Effector memory CD8-positive, alpha-beta T cell (primary cell): Measurements from ENCODE around the gene FRMD4B.

ENCODE experiments used
- ATAC-seq: fragments of 150-1000 bp; cut with Tn5 transposase; replicated peaks from 2 replicates; pipeline ENCODE4 v1.10.0; 2021; ENCODE audit warnings: mild to moderate bottlenecking, moderate library complexity
- DNase-seq, 3 experiments: peaks; one replicate each; pipeline ENCODE4 v3.0.0; 2021
- H3K27ac Mint-ChIP-seq, 2 donors: one replicate each; pipeline ENCODE4 v1.8.0; 2022; ENCODE audit warnings: mild to moderate bottlenecking in 2 of 2, mixed read lengths in 2 of 2, moderate library complexity in 2 of 2
- H3K27me3 Mint-ChIP-seq, 2 donors: one replicate each; pipeline ENCODE4 v1.8.0; 2022; ENCODE audit warnings: mixed read lengths in 2 of 2
- H3K36me3 Mint-ChIP-seq: one replicate; pipeline ENCODE4 v1.8.0; 2022; ENCODE audit warnings: mild to moderate bottlenecking, moderate library complexity, mixed read lengths; ENCODE audit not compliant: insufficient read depth
- H3K4me1 Mint-ChIP-seq, 2 donors: one replicate each; pipeline ENCODE4 v1.8.0; 2022; ENCODE audit warnings: low read depth in 2 of 2, mixed read lengths in 2 of 2
- H3K4me3 Mint-ChIP-seq, 2 donors: one replicate each; pipeline ENCODE4 v1.8.0; 2022; ENCODE audit warnings: mild to moderate bottlenecking in 2 of 2, mixed read lengths in 2 of 2, moderate library complexity in 2 of 2
- H3K9me3 Mint-ChIP-seq, 2 donors: one replicate each; pipeline ENCODE4 v1.8.0; 2022; ENCODE audit warnings: mixed read lengths in 2 of 2

The FRMD4B gene

GRCh38 chr3:69178838-69179739, 206.8 kb downstream of the FRMD4B start:
- DNase-seq (no peak), ATAC-seq (peak; percentile 64)
- no peaks in the 10 kb centered on the region for H3K27me3 Mint-ChIP-seq
- no peak overlapping the region for H3K4me3 Mint-ChIP-seq
- peaks cover 63% of the 10 kb centered on the region for H3K36me3 Mint-ChIP-seq
- peaks cover 7 to 13% of the 10 kb centered on the region in 2 donors for H3K4me1 Mint-ChIP-seq
- peak overlapping the region; percentile 14 to 52 for H3K27ac Mint-ChIP-seq
- no peaks in the 10 kb centered on the region for H3K9me3 Mint-ChIP-seq

GRCh38 chr3:69178082-69178481, 207.8 kb downstream of the FRMD4B start:
- Mint-ChIP-seq H3K4me3 (no peak overlapping the region), H3K36me3 (peaks cover 63% of the 10 kb centered on the region), H3K4me1 (peaks cover 7 to 13% of the 10 kb centered on the region in 2 donors), H3K27ac (no peak overlapping the region), H3K9me3 (no peaks in the 10 kb centered on the region), H3K27me3 (no peaks in the 10 kb centered on the region)
- no peak for DNase-seq
- ATAC-seq, result no peak

GRCh38 chr3:69174871-69175737, 210.8 kb downstream of the FRMD4B start:
- ATAC-seq (no peak), DNase-seq (no peak)
- H3K36me3 Mint-ChIP-seq, result peaks cover 58% of the 10 kb centered on the region
- no peak overlapping the region for H3K27ac Mint-ChIP-seq
- H3K9me3 Mint-ChIP-seq, result no peaks in the 10 kb centered on the region
- H3K4me1 Mint-ChIP-seq, result peaks cover 7 to 13% of the 10 kb centered on the region in 2 donors
- H3K27me3 Mint-ChIP-seq, result no peaks in the 10 kb centered on the region
- H3K4me3 Mint-ChIP-seq, result no peak overlapping the region

- H3K9me3 Mint-ChIP-seq, result no peaks in the 10 kb centered on the region
- H3K27me3 Mint-ChIP-seq, result no peaks in the 10 kb centered on the region
- H3K36me3 Mint-ChIP-seq, result peaks cover 57% of the 10 kb centered on the region
- H3K4me3 Mint-ChIP-seq, result no peak overlapping the region
- no peak overlapping the region for H3K27ac Mint-ChIP-seq
- peaks cover 5 to 12% of the 10 kb centered on the region in 2 donors for H3K4me1 Mint-ChIP-seq
- ATAC-seq (no peak), DNase-seq (no peak)
Measured at GRCh38 chr3:69174445-69174844, 211.4 kb downstream of the FRMD4B start.

GRCh38 chr3:69172058-69172457, 213.8 kb downstream of the FRMD4B start:
- H3K27ac Mint-ChIP-seq, result no peak overlapping the region
- H3K36me3 Mint-ChIP-seq, result peaks cover 51% of the 10 kb centered on the region
- DNase-seq (no peak), ATAC-seq (no peak)
- H3K4me3 Mint-ChIP-seq, result no peak overlapping the region
- H3K27me3 Mint-ChIP-seq, result no peaks in the 10 kb centered on the region
- no peaks in the 10 kb centered on the region for H3K9me3 Mint-ChIP-seq
- no peaks in the 10 kb centered on the region for H3K4me1 Mint-ChIP-seq

GRCh38 chr3:69166446-69166845, 219.4 kb downstream of the FRMD4B start:
- no peaks in the 10 kb centered on the region for H3K9me3 Mint-ChIP-seq
- ATAC-seq (no peak), DNase-seq (no peak)
- H3K36me3 Mint-ChIP-seq, result peaks cover 19% of the 10 kb centered on the region
- H3K4me1 Mint-ChIP-seq, result no peaks in the 10 kb centered on the region
- H3K4me3 Mint-ChIP-seq, result no peak overlapping the region
- no peaks in the 10 kb centered on the region for H3K27me3 Mint-ChIP-seq
- H3K27ac Mint-ChIP-seq, result no peak overlapping the region

GRCh38 chr3:69165744-69166143, 220.1 kb downstream of the FRMD4B start:
- DNase-seq (no peak), ATAC-seq (no peak)
- Mint-ChIP-seq H3K4me1 (no peaks in the 10 kb centered on the region), H3K4me3 (no peak overlapping the region), H3K9me3 (no peaks in the 10 kb centered on the region), H3K27me3 (no peaks in the 10 kb centered on the region), H3K36me3 (peaks cover 12% of the 10 kb centered on the region), H3K27ac (no peak overlapping the region)

GRCh38 chr3:69164296-69164695, 221.6 kb downstream of the FRMD4B start:
- Mint-ChIP-seq H3K4me1 (no peaks in the 10 kb centered on the region), H3K4me3 (no peak overlapping the region), H3K36me3 (no peaks in the 10 kb centered on the region), H3K27ac (no peak overlapping the region), H3K9me3 (no peaks in the 10 kb centered on the region), H3K27me3 (no peaks in the 10 kb centered on the region)
- DNase-seq (no peak), ATAC-seq (no peak)

- no peak for ATAC-seq
- Mint-ChIP-seq H3K27ac (no peak overlapping the region), H3K27me3 (peaks cover 2 to 3% of the 10 kb centered on the region in 2 donors), H3K4me1 (no peaks in the 10 kb centered on the region), H3K36me3 (no peaks in the 10 kb centered on the region), H3K9me3 (no peaks in the 10 kb centered on the region), H3K4me3 (no peak overlapping the region)
- DNase-seq, result no peak
Measured at GRCh38 chr3:69162308-69162980, 223.4 kb downstream of the FRMD4B start.

GRCh38 chr3:69161587-69162307, 224.1 kb downstream of the FRMD4B start:
- DNase-seq (peak; percentile 30 to 47 (median 35)), ATAC-seq (peak; percentile 74)
- no peaks in the 10 kb centered on the region for H3K9me3 Mint-ChIP-seq
- no peak overlapping the region for H3K27ac Mint-ChIP-seq
- H3K27me3 Mint-ChIP-seq, result peaks cover 8% of the 10 kb centered on the region in 2 donors
- H3K4me1 Mint-ChIP-seq, result no peaks in the 10 kb centered on the region
- no peak overlapping the region for H3K4me3 Mint-ChIP-seq
- H3K36me3 Mint-ChIP-seq, result no peaks in the 10 kb centered on the region

- no peaks in the 10 kb centered on the region for H3K4me1 Mint-ChIP-seq
- no peak overlapping the region for H3K27ac Mint-ChIP-seq
- peaks cover 8% of the 10 kb centered on the region in 2 donors for H3K27me3 Mint-ChIP-seq
- ATAC-seq (no peak), DNase-seq (no peak)
- no peaks in the 10 kb centered on the region for H3K36me3 Mint-ChIP-seq
- H3K9me3 Mint-ChIP-seq, result no peaks in the 10 kb centered on the region
- no peak overlapping the region for H3K4me3 Mint-ChIP-seq
Measured at GRCh38 chr3:69160525-69160924, 225.4 kb downstream of the FRMD4B start.

GRCh38 chr3:69160107-69160506, 225.8 kb downstream of the FRMD4B start:
- Mint-ChIP-seq H3K27ac (no peak overlapping the region), H3K4me3 (no peak overlapping the region), H3K27me3 (peaks cover 8% of the 10 kb centered on the region in 2 donors), H3K4me1 (no peaks in the 10 kb centered on the region), H3K9me3 (no peaks in the 10 kb centered on the region), H3K36me3 (no peaks in the 10 kb centered on the region)
- DNase-seq, result no peak
- no peak for ATAC-seq

GRCh38 chr3:69149586-69149985, 236.3 kb downstream of the FRMD4B start:
- Mint-ChIP-seq H3K27me3 (peaks cover 0 to 4% of the 10 kb centered on the region in 2 donors), H3K27ac (no peak overlapping the region), H3K9me3 (no peaks in the 10 kb centered on the region), H3K36me3 (no peaks in the 10 kb centered on the region), H3K4me1 (no peaks in the 10 kb centered on the region), H3K4me3 (no peak overlapping the region)
- ATAC-seq (no peak), DNase-seq (no peak)
